HUES6 (cell line): ENCODE measurements around the gene IFIH1.

Source experiments
- H3K27ac ChIP-seq: 2 replicates; pipeline ENCODE4 v1.7.0; 2013; ENCODE audit warnings: low read depth, mild to moderate bottlenecking, low read length, inconsistent platforms
- H3K27me3 ChIP-seq: 2 replicates; pipeline ENCODE4 v1.6.1; 2013; ENCODE audit warnings: low read length; ENCODE audit not compliant: control insufficient read depth, insufficient read depth
- H3K36me3 ChIP-seq: 2 replicates; pipeline ENCODE4 v1.6.1; 2013; ENCODE audit warnings: low read length; ENCODE audit not compliant: control insufficient read depth, insufficient read depth
- H3K4me1 ChIP-seq: 2 replicates; pipeline ENCODE4 v1.6.1; 2013; ENCODE audit warnings: low read length; ENCODE audit not compliant: control insufficient read depth, insufficient read depth
- H3K4me3 ChIP-seq: 2 replicates; pipeline ENCODE4 v1.5.1; 2013; ENCODE audit warnings: low read depth, low read length
- H3K9ac ChIP-seq: one replicate; pipeline ENCODE4 v1.6.1; 2013; ENCODE audit warnings: mild to moderate bottlenecking, low read length
- H3K9me3 ChIP-seq: 2 replicates; pipeline ENCODE4 v1.6.1; 2013; ENCODE audit warnings: low read depth, low read length; ENCODE audit not compliant: control insufficient read depth, insufficient read depth

Gene IFIH1

GRCh38 chr2:162256591-162256991, 61.9 kb downstream of the IFIH1 start:
- Histone ChIP-seq H3K4me1 (no peaks in the 10 kb centered on the region), H3K36me3 (no peaks in the 10 kb centered on the region), H3K4me3 (no peak overlapping the region), H3K27me3 (no peaks in the 10 kb centered on the region), H3K9me3 (0 out of 2 replicates have a peak, but pooled peaks cover 4% of the 10 kb centered on the region), H3K9ac (no peak overlapping the region), H3K27ac (no peak overlapping the region)

DNA sequence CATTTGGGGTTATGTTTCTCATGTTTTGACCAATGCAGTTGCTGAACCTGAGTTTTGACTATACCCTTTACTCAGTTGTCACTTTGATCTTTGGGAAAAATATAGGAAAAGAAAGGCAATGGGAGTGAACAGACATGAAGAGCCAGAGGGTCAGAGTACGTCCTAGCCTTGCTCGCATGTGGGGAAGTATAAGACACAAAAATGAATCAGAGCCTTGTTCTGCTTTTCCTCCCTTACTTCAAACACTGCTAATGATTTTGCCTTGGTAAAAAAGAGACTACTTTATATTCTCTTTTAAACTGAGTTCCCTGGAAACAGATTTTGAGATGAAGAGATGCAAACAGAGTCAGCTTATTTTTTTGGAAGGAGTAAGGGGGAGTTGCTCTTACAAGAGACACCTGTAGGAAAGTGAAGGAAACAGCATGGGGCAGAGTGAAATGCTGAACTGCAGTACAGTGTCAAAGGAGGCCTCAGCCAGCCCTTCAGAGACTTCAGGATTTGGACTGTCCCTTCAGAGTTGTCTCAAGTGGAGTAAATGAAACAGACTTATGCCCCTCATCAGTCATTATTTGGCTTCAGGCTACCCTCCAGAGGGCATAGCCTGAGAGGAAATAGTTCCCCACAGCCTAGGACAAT, 64.1 kb downstream of the IFIH1 start:
- H3K36me3 ChIP-seq = no peaks in the 10 kb centered on the region
- H3K27me3 ChIP-seq = no peaks in the 10 kb centered on the region
- H3K9me3 ChIP-seq = 0 out of 2 replicates have a peak, but pooled peaks cover 4% of the 10 kb centered on the region
- H3K4me3 ChIP-seq = no peak overlapping the region
- no peak overlapping the region for H3K9ac ChIP-seq
- no peak overlapping the region for H3K27ac ChIP-seq
- H3K4me1 ChIP-seq = no peaks in the 10 kb centered on the region

- no peaks in the 10 kb centered on the region for H3K27me3 ChIP-seq
- 0 out of 2 replicates have a peak, but pooled peaks cover 4% of the 10 kb centered on the region for H3K9me3 ChIP-seq
- H3K4me3 ChIP-seq = no peak overlapping the region
- no peaks in the 10 kb centered on the region for H3K4me1 ChIP-seq
- no peaks in the 10 kb centered on the region for H3K36me3 ChIP-seq
- H3K27ac ChIP-seq = no peak overlapping the region
- H3K9ac ChIP-seq = no peak overlapping the region
Observed at GRCh38 chr2:162253435-162253834, 65.0 kb downstream of the IFIH1 start.

- Histone ChIP-seq H3K4me1 (no peaks in the 10 kb centered on the region), H3K9ac (no peak overlapping the region), H3K27me3 (no peaks in the 10 kb centered on the region), H3K36me3 (no peaks in the 10 kb centered on the region), H3K9me3 (0 out of 2 replicates have a peak, but pooled peaks cover 4% of the 10 kb centered on the region), H3K4me3 (no peak overlapping the region), H3K27ac (no peak overlapping the region)
Observed at GRCh38 chr2:162252153-162252552, 66.3 kb downstream of the IFIH1 start.

DNA sequence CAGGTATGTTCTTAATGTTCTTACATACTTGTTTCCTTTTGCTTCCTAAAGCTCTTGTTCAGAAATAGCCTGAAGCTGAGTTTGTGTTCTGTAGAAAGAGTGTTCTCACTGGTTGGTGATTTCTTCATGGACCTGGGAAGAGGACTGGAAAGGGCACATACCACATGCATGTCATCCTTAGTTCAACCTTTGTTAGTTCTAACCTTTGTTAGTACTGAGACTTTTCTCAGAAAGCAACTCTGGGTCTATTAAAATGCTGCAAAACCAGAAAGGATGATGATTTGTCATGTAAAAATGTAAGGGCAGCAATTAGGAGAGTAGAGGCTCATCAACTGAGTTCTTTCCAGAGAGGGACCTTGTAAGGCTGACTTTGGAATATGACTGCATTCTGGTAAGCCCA, 72.7 kb downstream of the IFIH1 start:
- Histone ChIP-seq H3K4me3 (no peak overlapping the region), H3K9me3 (no peaks in the 10 kb centered on the region), H3K9ac (no peak overlapping the region), H3K27me3 (no peaks in the 10 kb centered on the region), H3K4me1 (no peaks in the 10 kb centered on the region), H3K36me3 (no peaks in the 10 kb centered on the region), H3K27ac (no peak overlapping the region)

DNA sequence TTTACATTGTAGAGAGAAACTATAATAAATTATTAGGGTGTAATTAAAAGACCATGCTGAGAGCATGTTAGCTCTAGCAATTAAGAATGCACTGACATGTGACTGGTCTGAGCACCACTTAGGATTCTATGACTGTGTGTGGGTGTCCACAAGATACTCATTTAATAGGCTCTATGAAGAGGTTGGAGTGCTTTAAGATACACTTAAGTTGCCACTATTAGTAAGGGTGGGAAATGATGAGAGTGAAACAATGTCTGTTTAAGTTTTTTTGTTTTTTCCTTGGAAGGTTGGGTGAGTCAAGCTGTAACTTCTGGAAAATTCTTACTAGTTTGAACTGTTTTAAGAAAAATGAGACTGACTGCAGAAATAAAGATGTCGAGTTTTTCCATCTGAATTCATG, 73.4 kb downstream of the IFIH1 start:
- no peaks in the 10 kb centered on the region for H3K27me3 ChIP-seq
- no peak overlapping the region for H3K9ac ChIP-seq
- no peaks in the 10 kb centered on the region for H3K4me1 ChIP-seq
- no peaks in the 10 kb centered on the region for H3K9me3 ChIP-seq
- no peak overlapping the region for H3K27ac ChIP-seq
- H3K36me3 ChIP-seq = no peaks in the 10 kb centered on the region
- no peak overlapping the region for H3K4me3 ChIP-seq

DNA sequence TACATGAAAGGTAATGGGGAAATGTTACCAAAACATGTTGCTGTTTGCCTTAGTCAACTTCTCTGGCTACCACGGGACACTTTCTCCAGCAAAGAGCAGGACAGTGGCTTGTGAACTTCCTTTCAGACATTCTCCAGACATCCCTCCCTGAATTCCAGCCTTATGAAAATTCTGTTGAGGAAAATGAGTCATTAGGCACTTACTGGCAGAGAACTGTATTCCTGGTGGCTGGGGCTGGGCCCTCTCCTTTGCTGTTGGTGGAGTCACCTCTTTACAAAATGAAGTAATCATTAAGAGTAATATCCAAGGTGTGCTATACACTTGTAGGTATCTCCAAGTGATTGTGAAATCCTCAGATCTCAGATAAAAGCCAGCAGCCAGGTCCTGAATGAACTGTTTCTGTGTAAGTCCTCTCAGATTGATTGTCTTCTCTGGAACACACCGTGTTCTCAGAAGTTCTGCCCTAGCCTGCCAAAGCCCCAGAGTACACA, 73.9 kb downstream of the IFIH1 start:
- H3K4me1 ChIP-seq = no peaks in the 10 kb centered on the region
- no peaks in the 10 kb centered on the region for H3K27me3 ChIP-seq
- no peaks in the 10 kb centered on the region for H3K36me3 ChIP-seq
- no peak overlapping the region for H3K4me3 ChIP-seq
- no peak overlapping the region for H3K9ac ChIP-seq
- H3K9me3 ChIP-seq = no peaks in the 10 kb centered on the region
- H3K27ac ChIP-seq = no peak overlapping the region

GRCh38 chr2:162243715-162244114, 74.8 kb downstream of the IFIH1 start:
- Histone ChIP-seq H3K4me1 (no peaks in the 10 kb centered on the region), H3K9me3 (no peaks in the 10 kb centered on the region), H3K27ac (no peak overlapping the region), H3K4me3 (no peak overlapping the region), H3K27me3 (no peaks in the 10 kb centered on the region), H3K36me3 (no peaks in the 10 kb centered on the region), H3K9ac (no peak overlapping the region)

- H3K4me3 ChIP-seq = no peak within 1 kb of the TSS
- H3K27ac ChIP-seq = no peak within 1 kb of the TSS
- no peaks in the 10 kb centered on the region for H3K27me3 ChIP-seq
- H3K36me3 ChIP-seq = no peaks in the 10 kb centered on the region
- H3K4me1 ChIP-seq = no peaks in the 10 kb centered on the region
- no peak within 1 kb of the TSS for H3K9ac ChIP-seq
- no peaks in the 10 kb centered on the region for H3K9me3 ChIP-seq
Observed at GRCh38 chr2:162243294-162243693, 75.2 kb downstream of the IFIH1 start, which contains the start of gene FAP. Gene FAP, minus strand, starts transcription at chr2:162243445. Its CDS starts 118 bp downstream, at chr2:162243327.

DNA sequence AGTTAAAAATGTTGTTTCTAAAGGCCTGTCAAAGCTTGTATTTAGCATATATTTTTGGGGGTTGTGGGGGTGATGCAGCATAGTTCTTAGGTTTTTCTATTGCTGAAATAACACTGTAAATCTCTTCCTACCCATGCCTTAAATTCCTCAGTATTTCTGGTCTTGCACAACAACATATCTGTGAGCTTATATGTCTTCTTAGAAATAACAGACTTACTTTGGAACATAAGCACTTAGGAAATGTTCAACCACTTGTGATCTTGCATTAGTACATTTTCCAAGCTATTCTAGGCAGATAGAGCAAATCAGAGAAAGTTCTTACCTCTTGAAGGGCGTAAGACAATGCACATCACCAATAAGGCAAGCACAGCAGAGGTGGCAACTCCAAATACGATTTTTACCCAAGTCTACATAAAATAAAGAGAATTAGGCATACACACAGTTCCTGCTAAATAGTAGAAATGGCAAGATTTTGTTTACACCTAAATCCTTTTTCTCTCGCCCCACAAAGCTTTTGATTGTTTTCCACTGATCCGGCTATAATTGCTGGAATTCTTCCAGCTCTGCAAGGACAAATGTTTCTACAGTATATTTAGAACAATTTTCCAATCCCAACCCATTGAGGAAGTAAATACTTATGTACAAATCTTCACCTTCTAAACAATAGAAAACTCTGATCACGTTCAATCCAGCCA, 75.8 kb downstream of the IFIH1 start:
- Histone ChIP-seq H3K9me3 (no peaks in the 10 kb centered on the region), H3K36me3 (no peaks in the 10 kb centered on the region), H3K27me3 (no peaks in the 10 kb centered on the region), H3K27ac (no peak overlapping the region), H3K9ac (no peak overlapping the region), H3K4me3 (no peak overlapping the region), H3K4me1 (no peaks in the 10 kb centered on the region)

DNA sequence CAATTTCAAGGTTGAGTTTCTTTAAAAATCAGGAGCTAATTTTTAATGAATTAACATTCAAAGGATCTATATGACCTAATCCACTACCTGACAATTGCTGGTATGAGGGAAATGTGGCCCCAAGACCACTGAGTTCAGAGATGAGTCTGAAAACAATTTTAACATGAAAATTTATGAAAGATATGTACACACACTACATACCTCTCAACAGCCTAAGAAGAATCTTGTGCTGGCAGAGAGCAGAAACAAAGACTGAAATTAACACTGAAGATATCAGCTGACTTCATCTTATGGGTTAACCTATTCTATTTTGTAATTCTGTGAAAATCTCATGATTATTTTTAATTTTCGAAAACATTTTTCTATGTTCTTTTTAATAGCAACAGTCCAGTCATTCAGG, 76.9 kb downstream of the IFIH1 start:
- Histone ChIP-seq H3K9ac (no peak overlapping the region), H3K27ac (no peak overlapping the region), H3K36me3 (no peaks in the 10 kb centered on the region), H3K27me3 (no peaks in the 10 kb centered on the region), H3K9me3 (no peaks in the 10 kb centered on the region), H3K4me3 (no peak overlapping the region), H3K4me1 (no peaks in the 10 kb centered on the region)
